MM.1S (cell line): ENCODE data around the gene SPAG16.

ENCODE experiments used
- EZH2 ChIP-seq: fragments of 300-600 bp; sonication (generic); optimal IDR thresholded peaks from 2 replicates; pipeline ENCODE3; 2017; ENCODE audit warnings: low read depth, mild to moderate bottlenecking, antibody characterized with exemption, low read length, mixed read lengths
- TF ChIP-seq, protein P1 (sequence below): fragments of 300-600 bp; sonication (generic); IDR thresholded peaks from 2 replicates; pipeline ENCODE4 v1.5.1; 2016; ENCODE audit warnings: antibody characterized with exemption, low read length, mixed read lengths

DNA sequence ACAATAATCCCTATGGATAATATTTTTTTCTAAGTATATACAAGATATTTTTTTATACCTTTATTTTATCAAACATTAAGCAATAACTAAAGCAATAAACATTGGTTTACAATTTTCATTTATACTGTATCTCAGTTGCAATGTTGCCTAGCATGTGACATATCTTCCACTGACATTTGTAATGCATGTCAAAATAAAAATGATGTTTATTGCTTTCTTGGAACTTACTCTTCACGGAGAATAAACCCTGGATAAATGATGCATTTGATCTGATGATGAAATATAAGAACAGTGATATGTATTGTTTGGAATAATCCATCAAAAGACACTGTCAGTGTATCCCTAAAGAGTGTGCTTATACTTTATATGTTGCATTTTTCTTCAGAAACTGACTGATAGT lies 135.7 kb downstream of the SPAG16 start:
- TF ChIP-seq, protein P1, sequence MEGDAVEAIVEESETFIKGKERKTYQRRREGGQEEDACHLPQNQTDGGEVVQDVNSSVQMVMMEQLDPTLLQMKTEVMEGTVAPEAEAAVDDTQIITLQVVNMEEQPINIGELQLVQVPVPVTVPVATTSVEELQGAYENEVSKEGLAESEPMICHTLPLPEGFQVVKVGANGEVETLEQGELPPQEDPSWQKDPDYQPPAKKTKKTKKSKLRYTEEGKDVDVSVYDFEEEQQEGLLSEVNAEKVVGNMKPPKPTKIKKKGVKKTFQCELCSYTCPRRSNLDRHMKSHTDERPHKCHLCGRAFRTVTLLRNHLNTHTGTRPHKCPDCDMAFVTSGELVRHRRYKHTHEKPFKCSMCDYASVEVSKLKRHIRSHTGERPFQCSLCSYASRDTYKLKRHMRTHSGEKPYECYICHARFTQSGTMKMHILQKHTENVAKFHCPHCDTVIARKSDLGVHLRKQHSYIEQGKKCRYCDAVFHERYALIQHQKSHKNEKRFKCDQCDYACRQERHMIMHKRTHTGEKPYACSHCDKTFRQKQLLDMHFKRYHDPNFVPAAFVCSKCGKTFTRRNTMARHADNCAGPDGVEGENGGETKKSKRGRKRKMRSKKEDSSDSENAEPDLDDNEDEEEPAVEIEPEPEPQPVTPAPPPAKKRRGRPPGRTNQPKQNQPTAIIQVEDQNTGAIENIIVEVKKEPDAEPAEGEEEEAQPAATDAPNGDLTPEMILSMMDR: no peak
- no peak for TF ChIP-seq EZH2
